Testis (tissue), 2 donors: ENCODE results near the gene SMU1.

Experiments used
- CTCF ChIP-seq, 3 experiments: fragments of 450-650 bp in 2 of 3; fragments of 200-600 bp in 1 of 3; sonication (generic) in 1 of 3; IDR thresholded peaks; one replicate each; pipeline ENCODE4 v1.5.1; 2016 to 2019; ENCODE audit warnings: antibody characterized with exemption in 3 of 3, mild to moderate bottlenecking in 2 of 3, moderate library complexity in 1 of 3
- POLR2A ChIP-seq: fragments of 450-650 bp; IDR thresholded peaks from one replicate; pipeline ENCODE4 v1.6.1; 2017; ENCODE audit warnings: antibody characterized with exemption, mild to moderate bottlenecking, moderate library complexity

- TF ChIP-seq CTCF (IDR thresholded peaks at IDR 0.05) (no peak), POLR2A (no peak)
Measured at GRCh38 chr9:33082538-33083326, 6.3 kb upstream of the SMU1 start.
